GM23338 (cell line): ENCODE data around the gene DNAI1.

Experiments
- EZH2 ChIP-seq: fragments of 200-600 bp; sonication (generic); IDR thresholded peaks from one replicate; pipeline ENCODE4 v1.8.0; 2017; ENCODE audit warnings: antibody characterized with exemption, mild to moderate bottlenecking, low read depth; ENCODE audit not compliant: unreplicated experiment
- TF ChIP-seq, protein P1 (sequence below), 2 experiments: fragments of 200-600 bp in 1 of 2; sonication (generic) in 1 of 2; conservative IDR thresholded peaks; 2 replicates each; pipeline versions ENCODE4 v1.5.1 to v1.6.1; 2016 to 2017; ENCODE audit warnings: antibody characterized with exemption in 2 of 2, low read depth in 2 of 2, mild to moderate bottlenecking in 2 of 2, moderate library complexity in 1 of 2

DNA sequence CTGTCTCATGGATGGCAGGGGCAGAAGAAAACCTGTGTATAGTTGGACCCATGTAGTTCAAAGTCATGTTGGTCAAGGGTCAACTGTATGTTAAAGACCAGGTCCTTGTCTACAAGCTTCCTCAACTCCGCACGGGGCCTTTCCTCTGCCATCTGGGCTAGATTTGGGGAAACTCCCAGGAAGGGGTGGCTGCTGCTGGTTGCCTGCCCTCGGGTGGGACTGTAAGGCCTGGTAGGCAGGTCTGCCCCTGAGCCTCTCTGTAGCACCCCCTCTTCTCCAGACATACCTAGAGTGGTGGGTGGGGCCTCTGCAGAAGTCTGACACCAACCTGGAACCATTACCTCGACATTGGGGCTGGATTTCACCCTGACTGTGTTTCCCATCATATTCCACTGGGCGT is 49.0 kb downstream of the DNAI1 start:
- TF ChIP-seq, protein P1, sequence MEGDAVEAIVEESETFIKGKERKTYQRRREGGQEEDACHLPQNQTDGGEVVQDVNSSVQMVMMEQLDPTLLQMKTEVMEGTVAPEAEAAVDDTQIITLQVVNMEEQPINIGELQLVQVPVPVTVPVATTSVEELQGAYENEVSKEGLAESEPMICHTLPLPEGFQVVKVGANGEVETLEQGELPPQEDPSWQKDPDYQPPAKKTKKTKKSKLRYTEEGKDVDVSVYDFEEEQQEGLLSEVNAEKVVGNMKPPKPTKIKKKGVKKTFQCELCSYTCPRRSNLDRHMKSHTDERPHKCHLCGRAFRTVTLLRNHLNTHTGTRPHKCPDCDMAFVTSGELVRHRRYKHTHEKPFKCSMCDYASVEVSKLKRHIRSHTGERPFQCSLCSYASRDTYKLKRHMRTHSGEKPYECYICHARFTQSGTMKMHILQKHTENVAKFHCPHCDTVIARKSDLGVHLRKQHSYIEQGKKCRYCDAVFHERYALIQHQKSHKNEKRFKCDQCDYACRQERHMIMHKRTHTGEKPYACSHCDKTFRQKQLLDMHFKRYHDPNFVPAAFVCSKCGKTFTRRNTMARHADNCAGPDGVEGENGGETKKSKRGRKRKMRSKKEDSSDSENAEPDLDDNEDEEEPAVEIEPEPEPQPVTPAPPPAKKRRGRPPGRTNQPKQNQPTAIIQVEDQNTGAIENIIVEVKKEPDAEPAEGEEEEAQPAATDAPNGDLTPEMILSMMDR (conservative IDR thresholded peaks at IDR 0.05; ENCODE audit: low read depth in 2 of 2): no peak
- TF ChIP-seq EZH2: no peak
